Uterus (tissue), 4 donors: ENCODE data around the gene ITPR3. TPM values are rescaled to one million over a fixed set of nuclear protein-coding genes. Genes with fewer than 3 reads are reported as not detected.

Experiments
- DNase-seq, 2 donors: peaks; one replicate each; pipeline ENCODE4 v3.0.0-alpha.2; 2019 to 2020
- H3K27ac ChIP-seq, 2 donors: fragments of 200-600 bp; sonication (generic); 1 replicate in 1 of 2; 2 replicates in 1 of 2; pipeline ENCODE4 v1.5.1; 2016 to 2018
- H3K27me3 ChIP-seq, 2 donors: fragments of 200-600 bp; sonication (generic); one replicate each; pipeline ENCODE4 v1.5.1; 2018 to 2019; ENCODE audit warnings: control low read depth in 1 of 2
- H3K36me3 ChIP-seq, 2 donors: fragments of 200-600 bp; sonication (generic); one replicate each; pipeline ENCODE4 v1.5.1; 2019; ENCODE audit warnings: control low read depth in 1 of 2
- H3K4me1 ChIP-seq, 2 donors: fragments of 200-600 bp; sonication (generic); one replicate each; pipeline ENCODE4 v1.5.1; 2018 to 2019; ENCODE audit warnings: control low read depth in 1 of 2
- H3K4me3 ChIP-seq, 2 donors: fragments of 200-600 bp; sonication (generic); 1 replicate in 1 of 2; 2 replicates in 1 of 2; pipeline ENCODE4 v1.5.1; 2018 to 2019; ENCODE audit warnings: mild to moderate bottlenecking in 1 of 2
- H3K9me3 ChIP-seq, 2 donors: fragments of 200-600 bp; sonication (generic); one replicate each; pipeline ENCODE4 v1.5.1; 2019; ENCODE audit warnings: control low read depth in 1 of 2
- CTCF ChIP-seq, 4 experiments: fragments of 200-600 bp in 2 of 4; fragments of 450-650 bp in 2 of 4; sonication (generic) in 2 of 4; IDR thresholded peaks; one replicate each; pipeline ENCODE4 v1.5.1; 2016 to 2019; ENCODE audit warnings: antibody characterized with exemption in 4 of 4, mild to moderate bottlenecking in 2 of 4, moderate library complexity in 1 of 4
- POLR2A ChIP-seq, 2 donors: fragments of 450-650 bp; IDR thresholded peaks; one replicate each; pipeline ENCODE4 v1.6.1; 2016; ENCODE audit warnings: antibody characterized with exemption in 2 of 2, mild to moderate bottlenecking in 1 of 2, moderate library complexity in 1 of 2
- intact Hi-C: fragments of 100-400 bp; cut with DNase I; formaldehyde crosslinking; loops from one replicate; pipeline ENCODE4 v1.15.1; 2023; ENCODE audit warnings: low total_unique reads
- total RNA-seq, 4 donors: library from RNA; depleted of rRNA in 3 of 4; stranded (reverse); fragments of >200 nt in 3 of 4; gene quantifications; one replicate each; pipeline versions ENCODE4 v1.1.0 to v1.2.4, GENCODE V29; 2014 to 2023
- donor health status: DM: yes; HTN: yes; CAD: no.

The ITPR3 gene
- total RNA-seq, 4 donors from 2014 or later: 11.2 to 27.6 (median 16.1) TPM

- TF ChIP-seq CTCF (IDR thresholded peaks at IDR 0.05): no peak
- no peak for TF ChIP-seq POLR2A (IDR thresholded peaks at IDR 0.05)
- H3K4me3 ChIP-seq: no peak overlapping the region
- DNase-seq: no peak
- no peak overlapping the region for H3K27ac ChIP-seq
- H3K9me3 ChIP-seq: no peaks in the 10 kb centered on the region
- intact Hi-C loops: no loop called here
- no peaks in the 10 kb centered on the region for H3K27me3 ChIP-seq
- H3K4me1 ChIP-seq: no peaks in the 10 kb centered on the region
- no peaks in the 10 kb centered on the region for H3K36me3 ChIP-seq
Measured at GRCh38 chr6:33670086-33670660, 49.1 kb downstream of the ITPR3 start.

GRCh38 chr6:33670971-33671743 lies 50.0 kb downstream of the ITPR3 start:
- no peaks in the 10 kb centered on the region for H3K4me1 ChIP-seq
- no peak overlapping the region for H3K4me3 ChIP-seq
- no peaks in the 10 kb centered on the region for H3K36me3 ChIP-seq
- intact Hi-C loops: no loop called here
- TF ChIP-seq CTCF (IDR thresholded peaks at IDR 0.05) (no peak), POLR2A (IDR thresholded peaks at IDR 0.05) (no peak)
- no peak overlapping the region for H3K27ac ChIP-seq
- H3K27me3 ChIP-seq: no peaks in the 10 kb centered on the region
- no peaks in the 10 kb centered on the region for H3K9me3 ChIP-seq
- no peak for DNase-seq

GRCh38 chr6:33671744-33672072 lies 50.6 kb downstream of the ITPR3 start:
- Histone ChIP-seq H3K36me3 (no peaks in the 10 kb centered on the region), H3K9me3 (no peaks in the 10 kb centered on the region), H3K4me1 (no peaks in the 10 kb centered on the region), H3K27me3 (no peaks in the 10 kb centered on the region), H3K4me3 (no peak overlapping the region), H3K27ac (no peak overlapping the region)
- no peak for DNase-seq
- TF ChIP-seq POLR2A (IDR thresholded peaks at IDR 0.05) (no peak), CTCF (IDR thresholded peaks at IDR 0.05) (no peak)
- intact Hi-C loops: no loop called here

DNA sequence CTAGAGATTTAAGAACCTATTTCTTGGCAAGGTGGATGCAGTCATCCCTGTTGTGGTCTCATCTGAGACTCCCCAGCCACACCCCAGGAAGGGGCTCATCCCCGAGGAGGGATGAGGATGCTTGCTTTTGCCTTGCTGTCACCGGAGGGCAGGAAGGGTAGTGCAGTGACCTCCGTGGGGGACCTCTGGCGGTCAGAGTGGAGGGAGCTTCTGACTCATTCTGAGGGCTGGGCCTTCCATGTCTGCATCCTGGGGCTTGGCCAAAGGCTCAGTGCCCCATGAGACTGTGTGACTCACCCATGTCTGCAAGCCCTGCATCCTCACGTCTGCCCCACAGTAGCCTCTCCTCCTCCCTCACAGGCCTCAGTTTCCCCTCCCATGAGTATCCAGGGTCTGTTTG lies 51.7 kb downstream of the ITPR3 start:
- intact Hi-C loops: no loop called here
- Histone ChIP-seq H3K27ac (no peak overlapping the region), H3K9me3 (no peaks in the 10 kb centered on the region), H3K36me3 (no peaks in the 10 kb centered on the region), H3K4me3 (no peak overlapping the region), H3K27me3 (no peaks in the 10 kb centered on the region), H3K4me1 (no peaks in the 10 kb centered on the region)
- peak in 1 of 2 donors; percentile 90 for DNase-seq
- peak in 2 of 4 experiments; percentile 22 to 43 for TF ChIP-seq CTCF (IDR thresholded peaks at IDR 0.05)
- no peak for TF ChIP-seq POLR2A (IDR thresholded peaks at IDR 0.05)

GRCh38 chr6:33673851-33674250 lies 52.7 kb downstream of the ITPR3 start:
- H3K4me3 ChIP-seq: no peak overlapping the region
- H3K27ac ChIP-seq: no peak overlapping the region
- DNase-seq: no peak
- H3K9me3 ChIP-seq: no peaks in the 10 kb centered on the region
- no peak for TF ChIP-seq POLR2A (IDR thresholded peaks at IDR 0.05)
- no peak for TF ChIP-seq CTCF (IDR thresholded peaks at IDR 0.05)
- H3K36me3 ChIP-seq: no peaks in the 10 kb centered on the region
- H3K27me3 ChIP-seq: no peaks in the 10 kb centered on the region
- H3K4me1 ChIP-seq: no peaks in the 10 kb centered on the region
- intact Hi-C loops: no loop called here
